A673 (cell line): ENCODE data around the gene DLGAP1. TPM values are rescaled to one million over a fixed set of nuclear protein-coding genes. Genes with fewer than 3 reads are reported as not detected.

Experiments used
- BruUV-seq: library from RNA; stranded (reverse); fragments of 400-500 nt; replicated peaks from 2 replicates; lab custom pipeline; 2021; lab: Mats Ljungman, UMichigan
- CTCF ChIA-PET: fragments of 300-600 bp; sonication (Branson Sonifier 250); formaldehyde crosslinking; loops from one replicate; lab custom pipeline; 2022; ENCODE audit warnings: antibody characterized with exemption; lab: Charles Lee
- POLR2A ChIA-PET: fragments of 300-600 bp; sonication (Branson Sonifier 250); formaldehyde crosslinking; loops from one replicate; lab custom pipeline; 2022; ENCODE audit warnings: antibody characterized with exemption; ENCODE audit not compliant: low non-redundant PET; lab: Charles Lee
- DNase-seq: peaks from one replicate; pipeline ENCODE4 v3.0.0-alpha.2; 2015; ENCODE audit warnings: low spot score
- H3K27ac ChIP-seq: fragments of 200-600 bp; sonication (generic); 2 replicates; pipeline ENCODE4 v1.5.1; 2016; ENCODE audit warnings: mixed run types, low read depth, mild to moderate bottlenecking, mixed read lengths, antibody characterized with exemption, low read length; ENCODE audit not compliant: poor library complexity, severe bottlenecking
- H3K27me3 ChIP-seq: fragments of 200-600 bp; sonication (generic); replicated peaks from 2 replicates; pipeline ENCODE4 v1.6.1; 2017; ENCODE audit warnings: mixed run types, low read depth, mild to moderate bottlenecking, mixed read lengths, antibody characterized with exemption, low read length; ENCODE audit not compliant: insufficient read depth, poor library complexity
- H3K36me3 ChIP-seq: fragments of 200-600 bp; sonication (generic); 2 replicates; pipeline ENCODE4 v1.6.1; 2016; ENCODE audit warnings: mixed run types, mild to moderate bottlenecking, mixed read lengths, antibody characterized with exemption, low read length; ENCODE audit not compliant: insufficient read depth, poor library complexity, severe bottlenecking
- H3K4me1 ChIP-seq: fragments of 200-600 bp; sonication (generic); 2 replicates; pipeline ENCODE4 v1.6.1; 2017; ENCODE audit warnings: mixed run types, mild to moderate bottlenecking, mixed read lengths, antibody characterized with exemption, low read length; ENCODE audit not compliant: insufficient read depth, poor library complexity, severe bottlenecking
- H3K4me3 ChIP-seq: fragments of 200-600 bp; sonication (generic); 2 replicates; pipeline ENCODE4 v1.5.1; 2016; ENCODE audit warnings: low read depth, mixed run types, mild to moderate bottlenecking, mixed read lengths, low read length; ENCODE audit not compliant: poor library complexity, severe bottlenecking
- H3K9me3 ChIP-seq: fragments of 200-600 bp; sonication (generic); 2 replicates; pipeline ENCODE4 v1.6.1; 2016; ENCODE audit warnings: mixed run types, low read depth, mild to moderate bottlenecking, mixed read lengths, antibody characterized with exemption, low read length; ENCODE audit not compliant: poor library complexity, severe bottlenecking
- CTCF ChIP-seq: fragments of 300-800, 200-600 bp; sonication (generic); conservative IDR thresholded peaks from 2 replicates; pipeline ENCODE4 v1.5.1; 2017; ENCODE audit warnings: low read depth, mild to moderate bottlenecking, antibody characterized with exemption, low read length, moderate library complexity, mixed read lengths
- EZH2 ChIP-seq: fragments of 200-600 bp; sonication (generic); IDR thresholded peaks from 2 replicates; pipeline ENCODE4 v1.6.1; 2017; ENCODE audit warnings: borderline replicate concordance, low read depth, mild to moderate bottlenecking, mixed read lengths, antibody characterized with exemption, low read length; ENCODE audit not compliant: poor library complexity, severe bottlenecking
- intact Hi-C: fragments of 100-400 bp; cut with micrococcal nuclease; formaldehyde crosslinking; loops from one replicate; pipeline ENCODE4 v1.10.0; 2022; ENCODE audit not compliant: unreplicated experiment
- total RNA-seq: library from RNA; stranded (reverse); gene quantifications from 2 replicates; pipeline ENCODE4 v1.2.3, GENCODE V29; 2021

The DLGAP1 gene
- total RNA-seq, 1 experiment from 2014 or later, result 135 TPM

GRCh38 chr18:4450065-4450658 is 4.9 kb downstream of the DLGAP1 start:
- no TSS peak for BruUV-seq
- ChIA-PET CTCF (no interaction called here), POLR2A (no interaction called here)
- no peak overlapping the region for H3K27ac ChIP-seq
- no peaks in the 10 kb centered on the region for H3K27me3 ChIP-seq
- H3K36me3 ChIP-seq, result no peaks in the 10 kb centered on the region
- peak; percentile 53 for TF ChIP-seq CTCF
- no peak for TF ChIP-seq EZH2
- no peaks in the 10 kb centered on the region for H3K9me3 ChIP-seq
- peak; percentile 88 for DNase-seq
- H3K4me1 ChIP-seq, result peaks cover 34% of the 10 kb centered on the region
- intact Hi-C loops, result loop anchor here (5.0 to 10.0 kb wide), 5 partner anchors 98 to 605 kb away; no protein-coding TSS in a partner anchor
- peak overlapping the region; percentile 6 for H3K4me3 ChIP-seq

GRCh38 chr18:4445902-4446301 is 9.2 kb downstream of the DLGAP1 start:
- H3K4me1 ChIP-seq, result peaks cover 15% of the 10 kb centered on the region
- H3K9me3 ChIP-seq, result no peaks in the 10 kb centered on the region
- no TSS peak for BruUV-seq
- intact Hi-C loops, result no loop called here
- H3K36me3 ChIP-seq, result no peaks in the 10 kb centered on the region
- ChIA-PET POLR2A (no interaction called here), CTCF (no interaction called here)
- H3K4me3 ChIP-seq, result no peak overlapping the region
- H3K27ac ChIP-seq, result no peak overlapping the region
- TF ChIP-seq EZH2, result no peak
- H3K27me3 ChIP-seq, result no peaks in the 10 kb centered on the region
- DNase-seq, result no peak

GRCh38 chr18:4444306-4444705 is 10.8 kb downstream of the DLGAP1 start:
- Histone ChIP-seq H3K4me3 (no peak overlapping the region), H3K4me1 (no peaks in the 10 kb centered on the region), H3K9me3 (no peaks in the 10 kb centered on the region), H3K36me3 (no peaks in the 10 kb centered on the region), H3K27me3 (no peaks in the 10 kb centered on the region), H3K27ac (no peak overlapping the region)
- no TSS peak for BruUV-seq
- intact Hi-C loops, result no loop called here
- no peak for DNase-seq
- CTCF ChIA-PET, result no interaction called here
- POLR2A ChIA-PET, result no interaction called here
- TF ChIP-seq CTCF, result no peak
- TF ChIP-seq EZH2, result no peak

GRCh38 chr18:4441098-4441497 is 14.0 kb downstream of the DLGAP1 start:
- TF ChIP-seq EZH2 (no peak), CTCF (no peak)
- ChIA-PET POLR2A (no interaction called here), CTCF (no interaction called here)
- Histone ChIP-seq H3K27me3 (no peaks in the 10 kb centered on the region), H3K36me3 (no peaks in the 10 kb centered on the region), H3K27ac (no peak overlapping the region), H3K9me3 (no peaks in the 10 kb centered on the region), H3K4me1 (peaks cover 4% of the 10 kb centered on the region), H3K4me3 (no peak overlapping the region)
- intact Hi-C loops, result no loop called here
- no peak for DNase-seq
- BruUV-seq, result no TSS peak
